MM.1S (cell line): Measurements from ENCODE around the gene WT1.

Experiments used
- DNase-seq: peaks from one replicate; pipeline ENCODE4 v3.0.0-alpha.2; 2015
- H2AFZ ChIP-seq: fragments of 300-600 bp; sonication (generic); 2 replicates; pipeline ENCODE4 v1.6.0; 2016; ENCODE audit warnings: antibody characterized with exemption, low read length
- H3F3A ChIP-seq: fragments of 300-600 bp; sonication (generic); 2 replicates; pipeline ENCODE4 v1.6.1; 2016; ENCODE audit warnings: mild to moderate bottlenecking, antibody characterized with exemption, low read length, moderate library complexity, mixed read lengths; ENCODE audit not compliant: insufficient read depth
- H3K27ac ChIP-seq: fragments of 300-600 bp; sonication (generic); 2 replicates; pipeline ENCODE4 v1.5.1; 2016; ENCODE audit warnings: mild to moderate bottlenecking, low read length
- H3K27me3 ChIP-seq: fragments of 300-600 bp; sonication (generic); replicated peaks from 2 replicates; pipeline ENCODE4 v1.6.0; 2016; ENCODE audit warnings: low read length; ENCODE audit not compliant: insufficient read depth
- H3K36me3 ChIP-seq: fragments of 300-600 bp; sonication (generic); replicated peaks from 2 replicates; pipeline ENCODE4 v1.6.1; 2016; ENCODE audit warnings: mild to moderate bottlenecking, low read length, mixed read lengths; ENCODE audit not compliant: insufficient read depth
- H3K4me1 ChIP-seq: fragments of 300-600 bp; sonication (generic); 2 replicates; pipeline ENCODE4 v1.6.1; 2016; ENCODE audit warnings: low read length, mixed read lengths
- H3K4me2 ChIP-seq: fragments of 300-600 bp; sonication (generic); 2 replicates; pipeline ENCODE4 v1.6.0; 2016; ENCODE audit warnings: low read depth, low read length
- H3K4me3 ChIP-seq: fragments of 300-600 bp; sonication (generic); 2 replicates; pipeline ENCODE4 v1.5.1; 2016; ENCODE audit warnings: low read length, mixed read lengths
- H3K79me2 ChIP-seq: fragments of 300-600 bp; sonication (generic); 2 replicates; pipeline ENCODE4 v1.6.1; 2016; ENCODE audit warnings: mixed run types, low read length, mixed read lengths
- H3K9ac ChIP-seq: fragments of 300-600 bp; sonication (generic); 2 replicates; pipeline ENCODE4 v1.6.1; 2016; ENCODE audit warnings: low read length, mixed read lengths
- H3K9me2 ChIP-seq: fragments of 300-600 bp; sonication (generic); replicated peaks from 2 replicates; pipeline ENCODE4 v1.6.1; 2016; ENCODE audit warnings: mild to moderate bottlenecking, low read length, mixed read lengths; ENCODE audit not compliant: insufficient read depth
- H3K9me3 ChIP-seq: fragments of 300-600 bp; sonication (generic); replicated peaks from 2 replicates; pipeline ENCODE4 v1.6.1; 2016; ENCODE audit warnings: mild to moderate bottlenecking, low read length, mixed read lengths; ENCODE audit not compliant: insufficient read depth
- H4K20me1 ChIP-seq: fragments of 300-600 bp; sonication (generic); 2 replicates; pipeline ENCODE4 v1.6.1; 2016; ENCODE audit warnings: mild to moderate bottlenecking, low read length, moderate library complexity, mixed read lengths; ENCODE audit not compliant: insufficient read depth
- CTCF ChIP-seq: fragments of 300-600 bp; sonication (generic); IDR thresholded peaks from 2 replicates; pipeline ENCODE4 v1.5.1; 2016; ENCODE audit warnings: antibody characterized with exemption, low read length, mixed read lengths
- EZH2 ChIP-seq: fragments of 300-600 bp; sonication (generic); optimal IDR thresholded peaks from 2 replicates; pipeline ENCODE3; 2017; ENCODE audit warnings: low read depth, mild to moderate bottlenecking, antibody characterized with exemption, low read length, mixed read lengths
- EZH2phosphoT487 ChIP-seq: fragments of 300-600 bp; sonication (generic); IDR thresholded peaks from 2 replicates; pipeline ENCODE4 v1.6.1; 2018; ENCODE audit warnings: antibody characterized with exemption, low read length

Gene WT1

GRCh38 chr11:32440312-32440908 is 5.1 kb upstream of the WT1 start:
- no peak overlapping the region for H3K4me3 ChIP-seq
- no peaks in the 10 kb centered on the region for H3K36me3 ChIP-seq
- H3K27me3 ChIP-seq, result peaks cover 18% of the 10 kb centered on the region
- no peak overlapping the region for H2AFZ ChIP-seq
- TF ChIP-seq CTCF (no peak), EZH2phosphoT487 (no peak), EZH2 (no peak)
- H3K4me1 ChIP-seq, result no peaks in the 10 kb centered on the region
- no peak for DNase-seq
- H3K9me2 ChIP-seq, result no peaks in the 10 kb centered on the region
- H3K4me2 ChIP-seq, result no peak overlapping the region
- no peak overlapping the region for H3K9ac ChIP-seq
- no peaks in the 10 kb centered on the region for H3K79me2 ChIP-seq
- no peaks in the 10 kb centered on the region for H4K20me1 ChIP-seq
- no peak overlapping the region for H3K27ac ChIP-seq
- no peaks in the 10 kb centered on the region for H3K9me3 ChIP-seq
- H3F3A ChIP-seq, result no peaks in the 10 kb centered on the region

- no peaks in the 10 kb centered on the region for H3K9me3 ChIP-seq
- peaks cover 18% of the 10 kb centered on the region for H3K27me3 ChIP-seq
- no peaks in the 10 kb centered on the region for H3K4me1 ChIP-seq
- no peak for DNase-seq
- no peaks in the 10 kb centered on the region for H3K36me3 ChIP-seq
- H3K9ac ChIP-seq, result no peak overlapping the region
- no peak overlapping the region for H3K27ac ChIP-seq
- H3F3A ChIP-seq, result no peaks in the 10 kb centered on the region
- H2AFZ ChIP-seq, result no peak overlapping the region
- no peaks in the 10 kb centered on the region for H3K9me2 ChIP-seq
- no peak overlapping the region for H3K4me2 ChIP-seq
- H3K4me3 ChIP-seq, result no peak overlapping the region
- no peaks in the 10 kb centered on the region for H3K79me2 ChIP-seq
- no peak for TF ChIP-seq CTCF
- no peak for TF ChIP-seq EZH2phosphoT487
- no peaks in the 10 kb centered on the region for H4K20me1 ChIP-seq
Observed at GRCh38 chr11:32439501-32440210, 4.3 kb upstream of the WT1 start.

GRCh38 chr11:32438866-32439489 is 3.6 kb upstream of the WT1 start:
- Histone ChIP-seq H2AFZ (no peak overlapping the region), H3K27ac (no peak overlapping the region), H3K9ac (no peak overlapping the region), H3K4me1 (no peaks in the 10 kb centered on the region), H3K4me3 (no peak overlapping the region), H3K79me2 (no peaks in the 10 kb centered on the region), H3K4me2 (no peak overlapping the region), H4K20me1 (no peaks in the 10 kb centered on the region), H3F3A (no peaks in the 10 kb centered on the region), H3K9me3 (no peaks in the 10 kb centered on the region), H3K9me2 (no peaks in the 10 kb centered on the region), H3K27me3 (peaks cover 21% of the 10 kb centered on the region), H3K36me3 (no peaks in the 10 kb centered on the region)
- DNase-seq, result no peak
- TF ChIP-seq EZH2phosphoT487 (no peak), EZH2 (no peak), CTCF (no peak)
